ENCODE measurements around the gene EML4. TPM values are rescaled to one million over a fixed set of nuclear protein-coding genes. Genes with fewer than 3 reads are reported as not detected.

The EML4 gene
- total and polyA plus RNA-seq, 9 donors: 11.6 to 46.5 (median 31.5) TPM

- WGBS, 3 donors: 0 to 2% (median 0%) methylated on average over 10 of the region's 10 CpGs
- intact Hi-C loops (cut with DNase I): no loop called here
Observed at GRCh38 chr2:42169874-42170521, 845 bp downstream of the EML4 start.

GRCh38 chr2:42170619-42171395, 1.7 kb downstream of the EML4 start:
- Histone ChIP-seq H3K9me3 (no peaks in the 10 kb centered on the region), H3K36me3 (no peaks in the 10 kb centered on the region), H3K4me1 (ENCODE audit: insufficient read depth) (peaks cover 5% of the 10 kb centered on the region), H3K27ac (no peak overlapping the region), H3K4me3 (peak overlapping the region; percentile 80), H3K27me3 (no peaks in the 10 kb centered on the region)
- 46 to 65% (median 50%) methylated on average over 9 of the region's 9 CpGs for WGBS, 3 donors
- intact Hi-C loops (cut with DNase I): no loop called here
- TF ChIP-seq EP300 (IDR thresholded peaks at IDR 0.05) (no peak), CTCF (IDR thresholded peaks at IDR 0.05) (no peak), POLR2A (IDR thresholded peaks at IDR 0.05) (no peak)
- DNase-seq: no peak

More at GRCh38 chr2:42169874-42170521, 845 bp downstream of the EML4 start:
- Histone ChIP-seq H3K9me3 (no peaks in the 10 kb centered on the region), H3K4me1 (ENCODE audit: insufficient read depth) (peaks cover 5% of the 10 kb centered on the region), H3K4me3 (peak overlapping the region; percentile 80), H3K36me3 (no peaks in the 10 kb centered on the region), H3K27me3 (no peaks in the 10 kb centered on the region), H3K27ac (peak overlapping the region; percentile 81 to 84)
- TF ChIP-seq POLR2A (IDR thresholded peaks at IDR 0.05) (no peak), EP300 (IDR thresholded peaks at IDR 0.05) (no peak), CTCF (IDR thresholded peaks at IDR 0.05) (no peak)
- no peak for DNase-seq

- no peaks in the 10 kb centered on the region for H3K27me3 ChIP-seq
- intact Hi-C loops (cut with DNase I): no loop called here
- TF ChIP-seq POLR2A (IDR thresholded peaks at IDR 0.05) (no peak), CTCF (IDR thresholded peaks at IDR 0.05) (no peak), EP300 (IDR thresholded peaks at IDR 0.05) (no peak)
- no peak for DNase-seq
- H3K9me3 ChIP-seq: no peaks in the 10 kb centered on the region
- H3K4me3 ChIP-seq: no peak overlapping the region
- WGBS, 3 donors: 56 to 74% (median 61%) methylated on average over 3 of the region's 3 CpGs
- H3K4me1 ChIP-seq (ENCODE audit: insufficient read depth): peaks cover 5% of the 10 kb centered on the region
- no peaks in the 10 kb centered on the region for H3K36me3 ChIP-seq
- no peak overlapping the region for H3K27ac ChIP-seq
Observed at GRCh38 chr2:42171396-42171980, 2.3 kb downstream of the EML4 start.

- no peaks in the 10 kb centered on the region for H3K27me3 ChIP-seq
- DNase-seq: no peak
- peaks cover 5% of the 10 kb centered on the region for H3K4me1 ChIP-seq (ENCODE audit: insufficient read depth)
- TF ChIP-seq EP300 (IDR thresholded peaks at IDR 0.05) (no peak), POLR2A (IDR thresholded peaks at IDR 0.05) (no peak), CTCF (IDR thresholded peaks at IDR 0.05) (no peak)
- no peak overlapping the region for H3K27ac ChIP-seq
- H3K36me3 ChIP-seq: no peaks in the 10 kb centered on the region
- 4 to 20% (median 8%) methylated on average over 1 of the region's 1 CpG for WGBS, 3 donors
- no peaks in the 10 kb centered on the region for H3K9me3 ChIP-seq
- intact Hi-C loops (cut with DNase I): no loop called here
- H3K4me3 ChIP-seq: no peak overlapping the region
Observed at GRCh38 chr2:42172020-42172419, 2.9 kb downstream of the EML4 start.

All from ovary (tissue), 9 donors.